Endodermal cell (in vitro differentiated cells): Measurements from ENCODE around the gene MTREX. TPM values are rescaled to one million over a fixed set of nuclear protein-coding genes. Genes with fewer than 3 reads are reported as not detected.

Source experiments
- DNase-seq: peaks from one replicate; pipeline ENCODE4 v3.0.0-alpha.2; 2017
- H3K27ac ChIP-seq: 2 replicates; pipeline ENCODE4 v1.5.1; 2013; ENCODE audit warnings: mild to moderate bottlenecking, low read depth, low read length, moderate library complexity
- H3K27me3 ChIP-seq: 2 replicates; pipeline ENCODE4 v1.6.1; 2013; ENCODE audit warnings: mild to moderate bottlenecking, low read length, moderate library complexity; ENCODE audit not compliant: insufficient read depth, control insufficient read depth, poor library complexity, severe bottlenecking
- H3K36me3 ChIP-seq: 2 replicates; pipeline ENCODE4 v1.7.0; 2013; ENCODE audit warnings: mild to moderate bottlenecking, low read length, moderate library complexity; ENCODE audit not compliant: control insufficient read depth, insufficient read depth
- H3K4me1 ChIP-seq: one replicate; pipeline ENCODE4 v1.7.0; 2013; ENCODE audit warnings: low read length; ENCODE audit not compliant: control insufficient read depth, insufficient read depth
- H3K4me3 ChIP-seq: 2 replicates; pipeline ENCODE4 v1.5.1; 2013; ENCODE audit warnings: mild to moderate bottlenecking, low read length, moderate library complexity
- H3K9ac ChIP-seq: 2 replicates; pipeline ENCODE4 v1.6.1; 2013; ENCODE audit warnings: mild to moderate bottlenecking, low read length, moderate library complexity; ENCODE audit not compliant: poor library complexity, severe bottlenecking; ENCODE audit errors: extremely low read depth
- H3K9me3 ChIP-seq: 2 replicates; pipeline ENCODE4 v1.6.1; 2013; ENCODE audit warnings: mild to moderate bottlenecking, low read length, moderate library complexity; ENCODE audit not compliant: control insufficient read depth
- H3K27ac Mint-ChIP-seq: 2 replicates; pipeline ENCODE4 v1.8.0; 2020; ENCODE audit warnings: mixed read lengths
- H3K27me3 Mint-ChIP-seq: 2 replicates; pipeline ENCODE4 v1.8.0; 2021; ENCODE audit warnings: mild to moderate bottlenecking, mixed read lengths; ENCODE audit not compliant: insufficient read depth
- H3K36me3 Mint-ChIP-seq: 2 replicates; pipeline ENCODE4 v1.8.0; 2020; ENCODE audit warnings: low read depth, mixed read lengths
- H3K4me1 Mint-ChIP-seq: 2 replicates; pipeline ENCODE4 v1.8.0; 2020; ENCODE audit warnings: mixed read lengths
- H3K4me3 Mint-ChIP-seq: 2 replicates; pipeline ENCODE4 v1.8.0; 2020; ENCODE audit warnings: mild to moderate bottlenecking, moderate library complexity, mixed read lengths
- H3K9me3 Mint-ChIP-seq: 2 replicates; pipeline ENCODE4 v1.8.0; 2020; ENCODE audit warnings: mild to moderate bottlenecking, mixed read lengths
- CTCF ChIP-seq: fragments of 200-600 bp; sonication (generic); conservative IDR thresholded peaks from 2 replicates; pipeline ENCODE4 v1.5.0; 2021; ENCODE audit warnings: antibody characterized with exemption, mild to moderate bottlenecking
- WGBS, 2 experiments: methylation state at CpG; one replicate each; pipeline versions ENCODE4 v1.1.5 to v1.1.7; 2013; ENCODE audit warnings: missing lambda C conversion rate in 2 of 2, mixed read lengths in 1 of 2; ENCODE audit not compliant: insufficient coverage in 1 of 2, insufficient read length in 1 of 2; 5-methylcytosine and 5-hydroxymethylcytosine counted together
- total RNA-seq, 2 donors: library from RNA; stranded (reverse); fragmentation: NEBNext Ultra II Directional in 1 of 2; extraction: Animal tissue kit (Norgen Biotek cat#: 25700) in 1 of 2; gene quantifications; 2 replicates in 1 of 2; 3 replicates in 1 of 2; pipeline ENCODE4 v1.2.1, GENCODE V29; 2021

MTREX gene
- total RNA-seq, 2 donors from 2014 or later, result 91.0 to 106 TPM

DNA sequence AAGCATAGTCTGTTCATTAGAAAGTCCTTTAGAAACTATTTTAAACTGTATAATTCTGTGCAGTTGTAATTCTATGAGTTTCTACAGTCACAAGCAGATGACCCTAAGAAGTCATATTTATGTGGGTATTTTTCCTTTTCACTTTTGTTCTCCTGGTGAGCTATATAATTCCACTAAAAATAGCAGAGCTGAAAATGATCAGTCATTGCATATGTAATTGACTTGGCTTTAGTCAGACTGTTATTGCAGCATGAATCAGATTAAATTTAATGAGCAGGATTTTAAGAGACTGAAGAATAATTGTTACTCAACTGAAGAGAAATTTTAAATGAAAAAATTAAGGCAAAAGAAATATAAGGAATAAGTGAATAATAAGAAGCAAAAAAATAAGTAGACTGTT lies 108.5 kb downstream of the MTREX start:
- Mint-ChIP-seq H3K9me3 (no peaks in the 10 kb centered on the region), H3K4me1 (peaks cover 6% of the 10 kb centered on the region), H3K36me3 (peaks cover 37% of the 10 kb centered on the region), H3K27me3 (no peaks in the 10 kb centered on the region), H3K4me3 (no peak overlapping the region), H3K27ac (no peak overlapping the region)
- H3K4me3 ChIP-seq, result no peak overlapping the region
- no peak for TF ChIP-seq CTCF
- no peak overlapping the region for H3K9ac ChIP-seq
- H3K4me1 ChIP-seq, result no peaks in the 10 kb centered on the region
- H3K9me3 ChIP-seq, result peaks cover 4% of the 10 kb centered on the region
- no peaks in the 10 kb centered on the region for H3K27me3 ChIP-seq
- DNase-seq, result no peak
- H3K36me3 ChIP-seq, result peaks cover 88% of the 10 kb centered on the region
- H3K27ac ChIP-seq, result no peak overlapping the region

DNA sequence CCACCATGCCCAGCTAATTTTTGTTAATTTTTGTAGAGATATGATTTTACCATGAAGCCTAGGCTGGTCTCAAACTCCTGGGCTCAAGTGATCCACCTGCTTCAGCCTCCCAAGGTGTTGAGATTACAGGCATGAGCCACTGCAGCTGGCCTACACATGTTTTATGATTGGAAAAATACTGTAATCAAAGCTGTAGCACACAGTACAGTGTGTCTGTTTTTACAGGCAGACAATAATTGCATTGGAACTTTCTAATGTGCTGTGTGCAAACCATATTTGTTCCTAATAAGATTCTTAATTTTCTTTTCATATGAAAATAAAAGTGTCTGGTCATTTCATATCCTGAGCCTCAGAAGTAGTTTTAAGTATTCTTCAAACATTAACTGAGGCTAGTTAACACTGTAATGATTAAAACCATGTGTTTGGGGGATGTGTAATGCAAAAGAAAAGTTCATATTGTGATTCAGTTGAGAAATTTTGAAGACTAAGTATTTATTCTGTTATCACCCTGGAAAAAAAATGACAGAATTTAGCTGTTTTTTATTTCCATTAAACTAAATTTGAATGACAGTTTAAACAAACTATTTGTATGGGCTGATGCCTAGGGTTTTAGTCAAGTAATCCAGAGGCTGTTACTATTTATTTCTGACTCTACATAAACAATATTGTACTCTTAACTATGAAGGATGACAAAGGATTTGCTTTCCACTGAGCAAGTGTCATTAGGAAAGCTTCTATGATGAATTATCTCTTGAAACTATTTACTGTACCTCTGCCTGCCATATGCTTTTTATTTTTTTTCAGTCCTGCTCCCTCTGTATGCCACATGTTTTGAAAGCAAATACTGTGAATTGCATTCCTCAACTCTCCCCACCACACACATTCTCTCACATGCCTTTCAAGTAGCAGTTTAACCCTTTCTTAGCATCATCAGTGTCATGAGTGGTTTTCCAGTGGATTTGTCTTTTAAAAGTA lies 111.5 kb downstream of the MTREX start:
- peaks cover 8% of the 10 kb centered on the region for H3K9me3 Mint-ChIP-seq
- peaks cover 93% of the 10 kb centered on the region for H3K36me3 ChIP-seq
- no peak overlapping the region for H3K9ac ChIP-seq
- DNase-seq, result no peak
- TF ChIP-seq CTCF, result no peak
- H3K4me3 ChIP-seq, result no peak overlapping the region
- H3K36me3 Mint-ChIP-seq, result peaks cover 50% of the 10 kb centered on the region
- no peaks in the 10 kb centered on the region for H3K27me3 ChIP-seq
- H3K9me3 ChIP-seq, result peaks cover 31% of the 10 kb centered on the region
- no peaks in the 10 kb centered on the region for H3K27me3 Mint-ChIP-seq
- H3K27ac ChIP-seq, result no peak overlapping the region
- H3K27ac Mint-ChIP-seq, result peak overlapping the region; percentile 8
- no peak overlapping the region for H3K4me3 Mint-ChIP-seq
- H3K4me1 Mint-ChIP-seq, result peaks cover 6% of the 10 kb centered on the region
- H3K4me1 ChIP-seq, result no peaks in the 10 kb centered on the region

- H3K36me3 Mint-ChIP-seq, result peaks cover 56% of the 10 kb centered on the region
- H3K36me3 ChIP-seq, result peaks cover 95% of the 10 kb centered on the region
- no peaks in the 10 kb centered on the region for H3K4me1 ChIP-seq
- WGBS, 2 experiments, result 84 to 92% methylated on average over 4 of the region's 4 CpGs
- no peak for DNase-seq
- peaks cover 41% of the 10 kb centered on the region for H3K9me3 ChIP-seq
- no peak for TF ChIP-seq CTCF
- H3K27me3 Mint-ChIP-seq, result no peaks in the 10 kb centered on the region
- H3K27ac Mint-ChIP-seq, result peak overlapping the region; percentile 20
- no peak overlapping the region for H3K4me3 Mint-ChIP-seq
- H3K4me3 ChIP-seq, result no peak overlapping the region
- H3K27me3 ChIP-seq, result no peaks in the 10 kb centered on the region
- H3K9me3 Mint-ChIP-seq, result peaks cover 8% of the 10 kb centered on the region
- H3K27ac ChIP-seq, result no peak overlapping the region
- no peak overlapping the region for H3K9ac ChIP-seq
- peaks cover 6% of the 10 kb centered on the region for H3K4me1 Mint-ChIP-seq
Observed at GRCh38 chr5:55421074-55421529, 113.3 kb downstream of the MTREX start.
